ENCODE results near the gene RNF114.

Gene RNF114

DNA sequence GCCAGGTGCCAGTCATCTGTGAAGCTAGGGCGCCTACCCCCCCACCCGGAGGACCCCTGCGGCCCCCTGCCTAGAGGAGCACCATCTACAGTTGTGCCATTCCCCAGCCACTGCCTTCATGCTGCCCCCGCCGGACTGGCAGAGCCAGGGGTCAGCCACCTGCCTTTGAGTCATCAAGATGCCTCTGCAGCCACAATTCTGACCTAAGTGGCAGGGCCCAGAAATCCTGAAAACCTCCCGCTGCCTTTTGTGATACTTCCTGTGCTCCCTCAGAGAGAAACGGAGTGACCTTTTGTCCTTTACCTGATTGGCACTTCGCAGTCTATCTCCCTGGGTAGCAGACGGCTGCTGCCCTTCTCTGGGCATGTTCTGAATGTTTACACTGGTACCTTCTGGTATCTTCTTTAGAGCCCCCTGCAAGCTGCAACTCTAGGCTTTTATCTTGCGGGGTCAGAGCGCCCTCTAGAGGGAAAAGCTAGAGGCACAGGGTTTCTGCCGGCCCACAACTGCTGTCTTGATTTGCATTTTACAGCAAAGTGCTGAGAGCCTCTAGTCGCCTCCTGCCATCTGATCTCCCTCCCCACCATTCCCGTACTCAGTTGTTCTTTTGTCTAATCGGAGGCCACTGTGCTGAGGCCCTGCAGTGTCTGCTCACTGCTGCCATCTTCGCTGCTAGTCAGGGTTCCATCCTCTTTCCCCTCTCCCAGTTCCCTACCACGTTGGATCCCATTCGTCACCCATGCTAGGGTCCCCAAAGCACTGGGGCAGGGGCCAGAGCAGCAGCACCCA, 47.8 kb upstream of the RNF114 start:
- Histone ChIP-seq H3K27ac (replicated peaks) (peak overlapping the region; percentile 6; the same call in 1 of the 2 replicates), H3K4me3 (replicated peaks; ENCODE audit: insufficient read depth, low read length) (no peak overlapping the region), H3K27me3 (ENCODE audit: insufficient read depth, poor library complexity, severe bottlenecking) (no peaks in the 10 kb centered on the region)
- TF ChIP-seq, protein P1, sequence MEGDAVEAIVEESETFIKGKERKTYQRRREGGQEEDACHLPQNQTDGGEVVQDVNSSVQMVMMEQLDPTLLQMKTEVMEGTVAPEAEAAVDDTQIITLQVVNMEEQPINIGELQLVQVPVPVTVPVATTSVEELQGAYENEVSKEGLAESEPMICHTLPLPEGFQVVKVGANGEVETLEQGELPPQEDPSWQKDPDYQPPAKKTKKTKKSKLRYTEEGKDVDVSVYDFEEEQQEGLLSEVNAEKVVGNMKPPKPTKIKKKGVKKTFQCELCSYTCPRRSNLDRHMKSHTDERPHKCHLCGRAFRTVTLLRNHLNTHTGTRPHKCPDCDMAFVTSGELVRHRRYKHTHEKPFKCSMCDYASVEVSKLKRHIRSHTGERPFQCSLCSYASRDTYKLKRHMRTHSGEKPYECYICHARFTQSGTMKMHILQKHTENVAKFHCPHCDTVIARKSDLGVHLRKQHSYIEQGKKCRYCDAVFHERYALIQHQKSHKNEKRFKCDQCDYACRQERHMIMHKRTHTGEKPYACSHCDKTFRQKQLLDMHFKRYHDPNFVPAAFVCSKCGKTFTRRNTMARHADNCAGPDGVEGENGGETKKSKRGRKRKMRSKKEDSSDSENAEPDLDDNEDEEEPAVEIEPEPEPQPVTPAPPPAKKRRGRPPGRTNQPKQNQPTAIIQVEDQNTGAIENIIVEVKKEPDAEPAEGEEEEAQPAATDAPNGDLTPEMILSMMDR (IDR thresholded peaks at IDR 0.05; ENCODE audit: insufficient read depth, low read length), result peak; percentile 84
- TF ChIP-seq POLR2AphosphoS5 (IDR thresholded peaks at IDR 0.05; ENCODE audit: low read depth), result no peak
- DNase-seq (ENCODE audit: low read depth in 1 of 2, low spot score in 1 of 2), result peak in 1 of 2 experiments; percentile 55

DNA sequence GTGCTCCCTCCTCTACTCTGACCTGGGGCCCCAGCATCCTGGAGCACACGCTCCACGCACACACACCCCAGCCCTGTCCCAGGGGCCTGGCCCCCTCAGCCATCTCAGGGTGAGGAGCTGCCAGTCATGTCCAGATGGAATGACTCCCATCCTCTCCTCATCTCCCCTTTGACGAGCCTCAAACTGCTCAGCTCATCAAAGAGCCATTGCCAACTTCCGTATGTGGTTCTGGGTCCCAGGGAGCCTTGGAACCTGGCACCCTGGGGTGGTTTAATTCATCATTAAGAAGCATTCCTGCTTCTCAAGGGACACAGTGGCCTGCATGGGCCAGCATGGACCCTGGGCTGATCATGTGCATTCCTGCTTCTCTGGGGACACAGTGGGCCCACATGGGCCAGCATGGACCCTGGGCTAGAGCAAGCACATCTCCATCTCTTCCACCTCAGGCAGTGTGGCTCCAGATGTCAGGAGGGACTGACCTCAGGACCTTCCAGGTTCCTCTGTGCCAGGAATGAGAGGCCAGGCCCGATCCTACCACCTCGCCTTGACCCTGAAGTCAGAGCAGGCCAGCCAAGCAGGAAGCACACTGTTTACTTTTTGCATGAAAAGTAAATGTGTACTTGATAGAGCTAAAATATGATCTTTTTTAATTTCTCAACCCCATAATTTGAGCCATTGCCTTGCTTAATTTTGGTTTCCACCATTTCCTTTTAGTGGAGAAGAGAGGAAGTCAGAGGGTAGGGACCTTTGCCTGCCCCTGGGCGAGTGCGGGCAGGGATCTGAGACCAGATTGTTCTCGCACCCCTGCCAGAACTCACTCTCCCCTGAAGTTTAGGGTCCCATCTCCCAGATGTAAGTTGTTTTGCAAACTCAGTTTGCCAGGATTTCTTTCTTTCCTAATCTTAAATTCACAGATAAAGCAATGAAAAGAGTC, 46.9 kb upstream of the RNF114 start:
- H3K27me3 ChIP-seq (ENCODE audit: insufficient read depth, poor library complexity, severe bottlenecking), result no peaks in the 10 kb centered on the region
- H3K27ac ChIP-seq (replicated peaks), result peak overlapping the region; percentile 6
- TF ChIP-seq GABPA (IDR thresholded peaks at IDR 0.05; ENCODE audit: low read depth) (no peak), SPI1 (IDR thresholded peaks at IDR 0.05; ENCODE audit: borderline replicate concordance, low read depth) (peak; percentile 81)
- no peak overlapping the region for H3K4me3 ChIP-seq (replicated peaks; ENCODE audit: insufficient read depth, low read length)
- peak in 1 of 2 experiments; percentile 29 for DNase-seq (ENCODE audit: low read depth in 1 of 2, low spot score in 1 of 2)

DNA sequence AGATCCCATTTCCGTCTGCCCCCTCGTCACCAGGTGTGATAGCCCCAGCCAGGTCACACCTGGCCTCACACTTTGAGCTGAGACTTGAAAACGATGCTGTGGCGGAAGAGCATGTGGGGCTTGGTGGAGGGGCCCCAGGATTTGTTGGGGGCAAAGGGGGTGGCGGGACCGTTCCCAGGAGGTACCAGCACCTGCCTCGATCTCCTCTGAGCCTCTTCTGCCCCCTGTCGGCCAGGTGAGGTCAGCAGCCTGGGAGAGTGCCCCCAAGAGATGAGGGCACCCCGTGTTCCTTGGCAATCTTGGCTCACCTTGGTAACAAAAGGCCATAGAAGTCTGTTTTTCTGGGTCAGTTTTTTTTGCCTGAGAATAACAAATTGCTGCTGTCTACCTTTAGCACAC, 46.3 kb upstream of the RNF114 start:
- TF ChIP-seq GABPA (IDR thresholded peaks at IDR 0.05; ENCODE audit: low read depth), result no peak
- TF ChIP-seq, protein P1 (IDR thresholded peaks at IDR 0.05; ENCODE audit: insufficient read depth, low read length), result no peak
- TF ChIP-seq, protein P2, sequence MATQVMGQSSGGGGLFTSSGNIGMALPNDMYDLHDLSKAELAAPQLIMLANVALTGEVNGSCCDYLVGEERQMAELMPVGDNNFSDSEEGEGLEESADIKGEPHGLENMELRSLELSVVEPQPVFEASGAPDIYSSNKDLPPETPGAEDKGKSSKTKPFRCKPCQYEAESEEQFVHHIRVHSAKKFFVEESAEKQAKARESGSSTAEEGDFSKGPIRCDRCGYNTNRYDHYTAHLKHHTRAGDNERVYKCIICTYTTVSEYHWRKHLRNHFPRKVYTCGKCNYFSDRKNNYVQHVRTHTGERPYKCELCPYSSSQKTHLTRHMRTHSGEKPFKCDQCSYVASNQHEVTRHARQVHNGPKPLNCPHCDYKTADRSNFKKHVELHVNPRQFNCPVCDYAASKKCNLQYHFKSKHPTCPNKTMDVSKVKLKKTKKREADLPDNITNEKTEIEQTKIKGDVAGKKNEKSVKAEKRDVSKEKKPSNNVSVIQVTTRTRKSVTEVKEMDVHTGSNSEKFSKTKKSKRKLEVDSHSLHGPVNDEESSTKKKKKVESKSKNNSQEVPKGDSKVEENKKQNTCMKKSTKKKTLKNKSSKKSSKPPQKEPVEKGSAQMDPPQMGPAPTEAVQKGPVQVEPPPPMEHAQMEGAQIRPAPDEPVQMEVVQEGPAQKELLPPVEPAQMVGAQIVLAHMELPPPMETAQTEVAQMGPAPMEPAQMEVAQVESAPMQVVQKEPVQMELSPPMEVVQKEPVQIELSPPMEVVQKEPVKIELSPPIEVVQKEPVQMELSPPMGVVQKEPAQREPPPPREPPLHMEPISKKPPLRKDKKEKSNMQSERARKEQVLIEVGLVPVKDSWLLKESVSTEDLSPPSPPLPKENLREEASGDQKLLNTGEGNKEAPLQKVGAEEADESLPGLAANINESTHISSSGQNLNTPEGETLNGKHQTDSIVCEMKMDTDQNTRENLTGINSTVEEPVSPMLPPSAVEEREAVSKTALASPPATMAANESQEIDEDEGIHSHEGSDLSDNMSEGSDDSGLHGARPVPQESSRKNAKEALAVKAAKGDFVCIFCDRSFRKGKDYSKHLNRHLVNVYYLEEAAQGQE (IDR thresholded peaks at IDR 0.05; ENCODE audit: insufficient replicate concordance, low read depth), result no peak
- no peak for TF ChIP-seq SPI1 (IDR thresholded peaks at IDR 0.05; ENCODE audit: borderline replicate concordance, low read depth)
- TF ChIP-seq POLR2AphosphoS5 (IDR thresholded peaks at IDR 0.05; ENCODE audit: low read depth), result no peak
- Histone ChIP-seq H3K27me3 (ENCODE audit: insufficient read depth, poor library complexity, severe bottlenecking) (no peaks in the 10 kb centered on the region), H3K27ac (replicated peaks) (no peak overlapping the region), H3K4me3 (replicated peaks; ENCODE audit: insufficient read depth, low read length) (no peak overlapping the region)
- DNase-seq (ENCODE audit: low read depth in 1 of 2, low spot score in 1 of 2), result no peak

DNA sequence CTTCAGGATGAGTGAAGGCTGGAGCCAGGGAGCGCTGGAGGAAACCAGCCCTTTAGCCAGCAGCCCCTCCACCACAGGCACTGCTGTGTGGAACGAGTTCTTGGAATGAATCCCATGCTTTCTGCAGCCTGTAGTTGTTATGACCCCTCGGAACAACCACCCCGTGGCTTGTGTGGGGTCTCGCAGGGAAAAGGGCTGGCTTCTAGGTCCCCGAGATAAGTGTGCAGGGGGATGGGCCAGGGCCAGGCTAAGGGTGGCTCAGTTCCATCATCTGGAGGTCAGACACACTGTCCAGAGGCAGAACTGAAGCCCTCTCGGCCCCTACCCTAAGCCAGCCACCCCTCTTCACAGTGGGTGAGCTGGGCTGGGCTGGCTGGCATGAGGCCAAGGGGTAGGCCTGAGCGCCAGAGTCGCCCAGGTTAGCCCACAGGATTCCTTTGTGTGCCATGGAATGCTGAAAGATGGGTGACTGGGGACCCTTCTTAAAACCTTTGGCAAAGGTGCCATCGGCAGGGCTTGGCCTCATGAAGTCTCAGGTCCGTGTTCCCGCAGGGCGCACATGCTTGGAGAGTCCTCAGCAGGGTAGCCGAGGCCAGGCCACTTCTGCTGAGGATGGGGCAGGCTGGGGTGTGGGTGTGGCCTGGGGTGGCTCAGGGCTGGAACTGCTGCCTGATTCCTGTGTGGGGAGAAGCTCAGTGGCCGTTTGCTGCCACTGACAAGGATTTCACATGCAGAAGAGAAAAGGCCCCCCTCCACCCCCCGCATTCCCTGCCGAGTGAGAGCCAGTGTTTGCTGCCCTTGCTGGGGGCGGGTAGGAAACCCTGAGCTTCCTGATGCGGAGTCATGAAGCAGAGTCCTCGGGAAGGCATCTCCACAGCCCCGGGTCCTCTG, 45.5 kb upstream of the RNF114 start:
- Histone ChIP-seq H3K27me3 (ENCODE audit: insufficient read depth, poor library complexity, severe bottlenecking) (no peaks in the 10 kb centered on the region), H3K4me3 (replicated peaks; ENCODE audit: insufficient read depth, low read length) (no peak overlapping the region), H3K27ac (replicated peaks) (no peak overlapping the region)
- no peak for DNase-seq (ENCODE audit: low read depth in 1 of 2, low spot score in 1 of 2)
- TF ChIP-seq, protein P1 (IDR thresholded peaks at IDR 0.05; ENCODE audit: insufficient read depth, low read length), result no peak
- no peak for TF ChIP-seq SPI1 (IDR thresholded peaks at IDR 0.05; ENCODE audit: borderline replicate concordance, low read depth)
- no peak for TF ChIP-seq GABPA (IDR thresholded peaks at IDR 0.05; ENCODE audit: low read depth)
- no peak; the same call in 1 of the 2 replicates for TF ChIP-seq POLR2AphosphoS5 (IDR thresholded peaks at IDR 0.05; ENCODE audit: low read depth)
- TF ChIP-seq, protein P2 (IDR thresholded peaks at IDR 0.05; ENCODE audit: insufficient replicate concordance, low read depth), result no peak
